ENCODE results near the gene PCDHGA7.
"Not testable (repeated sequence)": the region's sequence is repeated elsewhere in the genome, so short reads cannot be mapped to it uniquely, and the experiment has no call there.

PCDHGA7 gene

DNA sequence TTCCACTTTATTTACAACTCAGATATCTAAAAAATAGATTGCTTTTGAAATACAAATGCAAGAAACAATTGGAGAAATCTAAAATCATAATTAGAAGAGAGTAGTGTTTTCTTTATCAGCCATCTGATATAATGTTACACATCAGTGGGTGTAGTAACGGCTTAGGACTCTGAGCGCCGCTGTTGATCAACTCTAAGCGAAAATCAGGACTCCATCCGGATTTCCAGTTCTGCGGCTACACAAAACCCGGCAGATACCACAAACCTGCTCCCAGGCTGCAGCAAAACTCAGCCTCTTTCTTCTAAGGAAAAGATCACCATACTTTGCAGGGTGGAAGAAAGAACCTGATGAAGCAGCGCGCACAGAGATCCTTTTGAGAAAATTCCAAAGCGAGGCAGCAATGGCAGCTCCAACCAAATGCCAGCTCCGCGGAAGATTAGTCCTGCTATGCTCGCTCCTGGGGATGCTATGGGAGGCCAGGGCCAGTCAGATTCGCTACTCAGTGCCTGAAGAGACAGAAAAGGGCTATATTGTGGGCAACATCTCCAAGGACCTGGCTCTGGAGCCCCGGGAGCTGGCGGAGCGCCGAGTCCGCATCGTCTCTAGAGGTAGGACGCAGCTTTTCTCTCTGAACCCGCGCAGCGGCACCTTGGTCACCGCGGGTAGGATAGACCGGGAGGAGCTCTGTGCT, 20.2 kb downstream of the PCDHGA7 start, which contains the start of gene PCDHGA9:
PCDHGA9 (plus strand) TSS at position 226 of the 691 bp plus-strand sequence; CDS start at position 401, 175 bp downstream.
- DNase-seq, result peak; percentile 37

DNA sequence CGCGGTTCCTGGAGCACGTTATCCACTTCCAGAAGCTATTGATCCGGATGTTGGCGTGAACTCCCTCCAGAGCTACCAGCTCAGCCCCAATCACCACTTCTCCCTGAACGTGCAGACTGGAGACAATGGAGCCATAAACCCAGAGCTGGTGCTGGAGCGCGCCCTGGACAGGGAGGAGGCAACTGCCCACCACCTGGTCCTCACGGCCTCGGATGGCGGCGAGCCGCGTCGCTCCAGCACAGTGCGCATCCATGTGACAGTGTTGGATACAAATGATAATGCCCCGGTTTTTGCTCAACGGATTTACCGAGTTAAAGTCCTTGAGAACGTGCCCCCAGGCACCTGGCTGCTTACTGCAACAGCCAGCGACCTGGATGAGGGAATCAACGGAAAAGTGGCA, 20.8 kb downstream of the PCDHGA7 start:
- DNase-seq, result no peak

DNA sequence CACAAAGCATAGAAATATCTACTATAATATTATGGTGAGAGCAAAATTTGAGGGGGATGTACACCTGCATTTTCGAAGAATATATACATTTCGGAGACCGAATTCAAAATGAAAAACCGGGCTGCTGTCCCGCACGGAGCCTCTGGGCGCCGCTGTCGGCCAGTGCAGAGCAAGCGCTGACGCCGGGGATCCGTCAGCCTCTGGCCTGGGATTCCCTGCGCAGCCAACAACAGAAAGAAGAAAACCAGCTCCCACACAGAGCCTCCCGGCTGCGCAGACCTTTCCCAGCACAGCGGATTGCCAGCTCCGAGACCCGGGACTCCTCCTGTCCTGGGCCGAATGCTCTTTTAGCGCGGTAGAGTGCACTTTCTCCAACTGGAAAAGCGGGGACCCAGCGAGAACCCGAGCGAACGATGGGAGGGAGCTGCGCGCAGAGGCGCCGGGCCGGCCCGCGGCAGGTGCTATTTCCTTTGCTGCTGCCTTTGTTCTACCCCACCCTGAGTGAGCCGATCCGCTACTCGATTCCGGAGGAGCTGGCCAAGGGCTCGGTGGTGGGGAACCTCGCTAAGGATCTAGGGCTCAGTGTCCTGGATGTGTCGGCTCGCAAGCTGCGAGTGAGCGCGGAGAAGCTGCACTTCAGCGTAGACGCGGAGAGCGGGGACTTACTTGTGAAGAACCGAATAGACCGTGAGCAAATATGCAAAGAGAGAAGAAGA, 25.4 kb downstream of the PCDHGA7 start, which contains the start of gene PCDHGB6:
PCDHGB6 (plus strand) TSS at position 232 of the 716 bp plus-strand sequence; CDS start at position 414, 182 bp downstream.
- peak; percentile 64 for DNase-seq

DNA sequence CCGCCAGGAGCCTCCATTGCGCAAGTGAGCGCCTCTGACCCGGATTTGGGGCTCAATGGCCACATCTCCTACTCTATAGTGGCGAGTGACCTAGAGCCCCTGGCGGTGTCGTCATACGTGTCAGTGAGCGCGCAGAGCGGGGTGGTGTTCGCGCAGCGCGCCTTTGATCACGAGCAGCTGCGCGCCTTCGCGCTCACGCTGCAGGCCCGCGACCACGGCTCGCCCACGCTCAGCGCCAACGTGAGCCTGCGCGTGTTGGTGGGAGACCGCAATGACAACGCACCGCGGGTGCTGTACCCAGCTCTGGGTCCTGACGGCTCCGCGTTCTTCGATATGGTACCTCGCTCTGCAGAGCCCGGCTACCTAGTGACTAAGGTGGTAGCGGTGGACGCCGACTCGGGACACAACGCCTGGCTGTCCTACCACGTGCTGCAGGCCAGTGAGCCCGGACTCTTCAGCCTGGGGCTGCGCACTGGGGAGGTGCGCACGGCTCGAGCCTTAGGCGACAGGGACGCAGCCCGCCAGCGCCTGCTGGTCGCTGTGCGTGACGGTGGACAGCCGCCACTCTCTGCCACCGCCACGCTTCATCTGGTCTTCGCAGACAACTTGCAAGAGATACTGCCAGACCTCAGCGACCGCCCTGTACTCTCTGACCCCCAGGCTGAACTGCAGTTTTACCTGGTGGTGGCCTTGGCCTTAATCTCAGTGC, 27.2 kb downstream of the PCDHGA7 start:
- DNase-seq, result no peak

DNA sequence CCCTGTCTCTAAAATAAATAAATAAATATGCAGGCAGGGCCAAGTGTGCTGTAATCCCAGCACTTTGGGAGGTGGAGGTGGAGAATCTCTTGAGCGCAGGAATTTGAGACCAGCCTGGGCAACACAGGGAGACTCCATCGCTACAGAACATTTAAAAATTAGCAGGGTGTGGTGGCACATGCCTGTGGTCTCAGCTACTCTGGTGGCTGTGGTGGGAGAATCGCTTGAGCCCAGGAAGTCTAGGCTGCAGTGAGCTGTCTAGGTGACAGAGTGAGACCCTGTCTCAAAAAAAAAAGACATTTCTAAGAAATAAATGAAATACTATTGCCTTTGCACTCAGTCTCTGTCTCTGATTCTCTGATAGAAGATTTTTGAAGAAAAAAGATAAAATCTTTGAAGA, 29.0 kb downstream of the PCDHGA7 start:
- no peak for DNase-seq

DNA sequence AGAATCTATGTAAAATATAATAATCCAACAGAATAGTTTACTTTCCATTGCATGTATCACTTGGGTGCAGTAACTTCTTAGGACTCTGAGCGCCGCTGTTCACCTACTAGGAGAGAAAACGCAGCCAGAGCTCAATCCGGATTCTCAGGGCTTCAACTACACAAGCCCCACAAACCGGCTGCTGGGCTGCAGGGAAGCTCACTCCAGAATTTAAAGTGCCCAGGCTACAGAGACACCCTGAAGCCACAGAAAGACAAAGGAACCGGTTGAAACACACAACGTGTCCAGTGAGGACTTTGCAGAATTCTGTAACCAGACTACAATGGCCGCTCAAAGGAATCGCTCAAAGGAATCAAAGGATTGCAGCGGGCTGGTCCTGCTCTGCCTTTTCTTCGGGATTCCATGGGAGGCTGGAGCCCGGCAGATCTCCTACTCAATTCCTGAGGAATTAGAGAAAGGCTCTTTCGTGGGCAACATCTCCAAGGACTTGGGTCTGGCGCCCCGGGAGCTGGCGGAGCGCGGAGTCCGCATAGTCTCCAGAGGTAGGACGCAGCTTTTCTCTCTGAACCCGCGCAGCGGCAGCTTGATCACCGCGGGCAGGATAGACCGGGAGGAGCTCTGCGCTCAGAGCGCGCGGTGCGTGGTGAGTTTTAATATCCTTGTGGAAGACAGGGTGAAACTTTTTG, 30.5 kb downstream of the PCDHGA7 start, which contains the start of gene PCDHGA10:
PCDHGA10 (plus strand) TSS at position 134 of the 686 bp plus-strand sequence; CDS start at position 323, 189 bp downstream.
- peak; percentile 65 for DNase-seq

DNA sequence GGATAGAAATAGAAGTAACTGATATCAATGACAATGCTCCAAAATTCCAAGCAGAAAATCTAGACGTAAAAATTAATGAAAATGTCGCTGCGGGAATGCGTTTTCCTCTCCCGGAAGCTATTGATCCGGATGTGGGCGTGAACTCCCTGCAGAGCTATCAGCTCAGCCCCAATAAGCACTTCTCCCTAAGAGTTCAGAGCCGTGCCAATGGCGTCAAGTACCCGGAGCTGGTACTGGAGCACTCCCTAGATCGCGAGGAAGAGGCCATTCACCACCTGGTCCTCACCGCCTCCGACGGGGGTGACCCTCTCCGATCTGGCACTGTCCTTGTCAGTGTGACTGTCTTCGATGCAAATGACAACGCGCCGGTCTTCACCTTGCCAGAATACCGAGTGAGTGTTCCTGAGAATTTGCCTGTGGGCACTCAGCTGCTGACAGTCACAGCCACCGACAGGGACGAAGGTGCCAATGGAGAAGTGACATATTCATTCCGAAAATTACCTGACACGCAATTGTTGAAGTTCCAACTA, 31.1 kb downstream of the PCDHGA7 start:
- DNase-seq, result no peak

DNA sequence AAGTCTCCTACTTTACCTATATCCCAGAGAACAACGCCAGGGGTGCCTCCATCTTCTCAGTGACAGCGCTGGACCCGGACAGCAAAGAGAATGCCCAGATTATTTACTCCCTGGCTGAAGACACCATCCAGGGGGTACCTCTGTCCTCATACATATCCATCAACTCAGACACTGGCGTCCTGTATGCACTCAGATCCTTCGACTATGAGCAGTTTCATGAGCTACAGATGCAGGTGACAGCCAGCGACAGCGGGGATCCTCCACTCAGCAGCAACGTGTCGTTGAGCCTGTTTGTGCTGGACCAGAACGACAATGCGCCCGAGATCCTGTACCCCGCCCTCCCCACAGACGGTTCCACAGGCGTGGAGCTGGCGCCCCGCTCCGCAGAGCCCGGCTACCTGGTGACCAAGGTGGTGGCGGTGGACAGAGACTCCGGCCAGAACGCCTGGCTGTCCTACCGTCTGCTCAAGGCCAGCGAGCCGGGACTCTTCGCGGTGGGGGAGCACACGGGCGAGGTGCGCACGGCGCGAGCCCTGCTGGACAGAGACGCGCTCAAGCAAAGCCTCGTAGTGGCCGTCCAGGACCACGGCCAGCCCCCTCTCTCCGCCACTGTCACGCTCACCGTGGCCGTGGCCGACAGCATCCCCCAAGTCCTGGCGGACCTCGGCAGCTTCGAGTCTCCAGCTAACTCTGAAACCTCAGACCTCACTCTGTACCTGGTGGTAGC, 32.2 kb downstream of the PCDHGA7 start:
- not testable (repeated sequence) for DNase-seq

DNA sequence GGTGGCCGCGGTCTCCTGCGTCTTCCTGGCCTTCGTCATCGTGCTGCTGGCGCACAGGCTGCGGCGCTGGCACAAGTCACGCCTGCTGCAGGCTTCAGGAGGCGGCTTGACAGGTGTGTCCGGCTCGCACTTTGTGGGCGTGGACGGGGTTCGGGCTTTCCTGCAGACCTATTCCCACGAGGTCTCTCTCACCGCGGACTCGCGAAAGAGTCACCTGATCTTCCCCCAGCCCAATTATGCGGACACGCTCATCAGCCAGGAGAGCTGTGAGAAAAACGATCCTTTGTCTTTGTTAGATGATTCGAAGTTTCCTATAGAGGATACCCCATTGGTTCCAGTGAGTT, 32.7 kb downstream of the PCDHGA7 start:
- DNase-seq, result not testable (repeated sequence)

DNA sequence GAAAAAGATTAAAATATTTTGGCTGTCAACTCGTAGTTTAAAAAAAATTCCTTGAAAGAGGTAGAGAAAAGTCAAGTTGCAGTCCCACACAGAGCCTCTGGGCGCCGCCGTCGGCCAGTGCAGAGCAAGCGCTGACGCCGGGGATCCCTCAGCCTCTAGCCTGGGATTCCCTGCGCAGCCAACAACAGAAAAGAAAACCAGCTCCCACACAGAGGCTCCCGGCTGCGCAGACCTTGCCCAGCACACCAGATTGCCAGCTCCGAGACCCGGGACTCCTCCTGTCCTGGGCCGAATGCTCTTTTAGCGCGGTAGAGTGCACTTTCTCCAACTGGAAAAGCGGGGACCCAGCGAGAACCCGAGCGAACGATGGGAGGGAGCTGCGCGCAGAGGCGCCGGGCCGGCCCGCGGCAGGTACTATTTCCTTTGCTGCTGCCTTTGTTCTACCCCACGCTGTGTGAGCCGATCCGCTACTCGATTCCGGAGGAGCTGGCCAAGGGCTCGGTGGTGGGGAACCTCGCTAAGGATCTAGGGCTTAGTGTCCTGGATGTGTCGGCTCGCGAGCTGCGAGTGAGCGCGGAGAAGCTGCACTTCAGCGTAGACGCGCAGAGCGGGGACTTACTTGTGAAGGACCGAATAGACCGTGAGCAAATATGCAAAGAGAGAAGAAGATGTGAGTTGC, 35.1 kb downstream of the PCDHGA7 start, which contains the start of gene PCDHGB7:
PCDHGB7 (plus strand) TSS at position 184 of the 679 bp plus-strand sequence; CDS start at position 367, 183 bp downstream.
- peak; percentile 75 for DNase-seq

DNA sequence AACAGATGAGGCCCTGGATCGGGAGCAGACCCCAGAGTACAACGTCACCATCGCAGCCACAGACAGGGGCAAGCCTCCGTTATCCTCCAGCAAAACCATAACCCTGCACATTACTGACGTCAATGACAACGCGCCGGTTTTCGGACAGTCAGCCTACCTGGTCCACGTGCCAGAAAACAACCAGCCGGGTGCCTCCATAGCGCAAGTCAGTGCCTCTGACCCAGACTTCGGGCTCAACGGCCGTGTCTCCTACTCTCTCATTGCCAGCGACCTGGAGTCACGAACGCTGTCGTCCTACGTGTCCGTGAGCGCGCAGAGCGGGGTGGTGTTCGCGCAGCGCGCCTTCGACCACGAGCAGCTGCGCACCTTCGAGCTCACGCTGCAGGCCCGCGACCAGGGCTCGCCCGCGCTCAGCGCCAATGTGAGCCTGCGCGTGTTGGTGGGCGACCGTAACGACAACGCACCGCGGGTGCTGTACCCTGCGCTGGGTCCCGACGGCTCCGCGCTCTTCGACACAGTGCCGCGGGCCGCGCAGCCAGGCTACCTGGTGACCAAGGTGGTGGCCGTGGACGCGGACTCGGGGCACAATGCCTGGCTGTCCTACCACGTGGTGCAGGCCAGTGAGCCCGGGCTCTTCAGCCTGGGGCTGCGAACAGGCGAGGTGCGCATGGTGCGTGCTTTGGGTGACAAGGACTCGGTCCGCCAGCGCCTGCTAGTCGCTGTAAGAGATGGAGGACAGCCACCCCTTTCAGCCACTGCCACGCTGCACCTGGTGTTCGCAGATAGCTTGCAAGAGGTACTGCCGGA, 36.7 kb downstream of the PCDHGA7 start:
- DNase-seq, result no peak

DNA sequence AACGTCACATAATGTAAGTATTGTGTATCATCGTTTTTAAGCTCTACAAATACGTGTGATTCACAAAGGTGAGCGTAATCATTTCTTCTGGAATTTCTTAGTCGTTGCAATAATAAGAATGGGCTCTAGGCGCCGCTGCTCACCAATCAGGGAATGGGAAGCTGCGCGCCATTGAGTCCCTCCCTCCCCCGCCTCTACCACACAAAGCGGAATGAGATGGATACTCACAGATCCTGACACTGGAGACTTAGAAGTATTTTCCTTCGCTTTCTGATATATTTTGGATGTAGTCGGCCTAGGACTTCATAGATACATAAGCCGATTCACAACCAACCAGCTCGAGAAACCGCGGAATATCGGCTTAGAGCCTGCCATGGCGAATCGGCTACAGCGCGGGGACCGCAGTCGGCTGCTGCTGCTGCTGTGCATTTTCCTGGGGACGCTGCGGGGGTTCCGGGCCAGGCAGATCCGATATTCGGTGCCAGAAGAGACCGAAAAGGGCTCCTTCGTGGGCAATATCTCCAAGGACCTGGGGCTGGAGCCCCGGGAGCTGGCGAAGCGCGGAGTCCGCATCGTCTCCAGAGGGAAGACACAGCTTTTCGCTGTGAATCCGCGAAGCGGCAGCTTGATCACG, 38.4 kb downstream of the PCDHGA7 start, which contains the start of gene PCDHGA11:
PCDHGA11 (plus strand) TSS at position 197 of the 634 bp plus-strand sequence; CDS start at position 374, 177 bp downstream.
- DNase-seq, result peak; percentile 69

DNA sequence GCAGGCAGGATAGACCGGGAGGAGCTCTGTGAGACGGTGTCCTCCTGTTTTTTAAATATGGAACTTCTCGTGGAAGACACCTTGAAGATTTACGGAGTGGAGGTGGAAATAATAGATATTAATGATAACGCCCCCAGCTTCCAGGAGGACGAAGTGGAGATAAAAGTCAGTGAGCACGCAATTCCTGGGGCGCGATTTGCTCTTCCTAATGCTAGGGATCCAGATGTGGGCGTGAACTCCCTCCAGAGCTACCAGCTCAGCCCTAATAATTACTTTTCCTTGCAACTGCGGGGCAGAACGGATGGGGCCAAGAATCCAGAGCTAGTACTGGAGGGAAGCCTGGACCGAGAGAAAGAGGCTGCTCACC, 38.9 kb downstream of the PCDHGA7 start:
- DNase-seq, result no peak

DNA sequence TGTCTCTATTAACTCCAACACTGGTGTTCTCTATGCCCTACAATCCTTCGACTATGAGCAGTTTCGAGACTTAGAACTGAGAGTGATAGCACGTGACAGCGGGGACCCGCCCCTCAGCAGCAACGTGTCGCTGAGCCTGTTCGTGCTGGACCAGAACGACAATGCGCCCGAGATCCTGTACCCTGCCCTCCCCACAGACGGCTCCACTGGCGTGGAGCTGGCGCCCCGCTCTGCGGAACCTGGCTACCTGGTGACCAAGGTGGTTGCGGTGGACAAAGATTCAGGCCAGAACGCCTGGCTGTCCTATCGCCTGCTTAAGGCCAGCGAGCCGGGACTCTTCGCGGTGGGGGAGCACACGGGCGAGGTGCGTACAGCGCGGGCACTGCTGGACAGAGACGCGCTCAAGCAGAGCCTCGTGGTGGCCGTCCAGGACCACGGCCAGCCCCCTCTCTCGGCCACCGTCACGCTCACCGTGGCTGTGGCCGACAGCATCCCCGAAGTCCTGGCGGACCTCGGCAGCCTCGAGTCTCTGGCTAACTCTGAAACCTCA, 40.3 kb downstream of the PCDHGA7 start:
- no peak for DNase-seq

DNA sequence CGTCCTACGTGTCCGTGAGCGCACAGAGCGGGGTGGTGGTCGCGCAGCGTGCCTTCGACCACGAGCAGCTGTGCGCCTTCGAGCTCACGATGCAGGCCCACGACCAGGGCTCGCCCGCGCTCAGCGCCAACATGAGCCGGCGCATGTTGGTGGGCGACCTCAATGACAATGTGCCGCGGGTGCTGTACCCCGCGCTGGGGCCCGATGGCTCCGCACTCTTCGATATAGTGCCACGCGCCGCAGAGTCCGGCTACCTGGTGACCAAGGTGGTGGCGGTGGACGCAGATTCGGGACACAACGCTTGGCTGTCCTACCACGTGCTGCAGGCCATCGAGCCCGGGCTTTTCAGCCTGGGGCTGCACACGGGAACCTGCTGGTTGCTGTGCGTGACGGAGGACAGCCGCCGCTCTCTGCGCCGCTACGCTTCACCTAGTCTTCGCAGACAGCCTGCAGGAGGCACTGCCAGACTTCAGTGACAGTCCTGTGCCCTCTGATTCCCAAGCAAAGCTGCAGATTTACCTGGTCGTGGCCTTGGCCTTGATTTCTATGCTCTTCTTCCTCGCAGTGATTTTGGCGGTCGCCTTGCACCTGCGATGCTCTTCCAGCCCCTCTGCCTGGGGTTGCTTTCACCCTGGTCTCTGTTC, 45.4 kb downstream of the PCDHGA7 start:
- no peak for DNase-seq

DNA sequence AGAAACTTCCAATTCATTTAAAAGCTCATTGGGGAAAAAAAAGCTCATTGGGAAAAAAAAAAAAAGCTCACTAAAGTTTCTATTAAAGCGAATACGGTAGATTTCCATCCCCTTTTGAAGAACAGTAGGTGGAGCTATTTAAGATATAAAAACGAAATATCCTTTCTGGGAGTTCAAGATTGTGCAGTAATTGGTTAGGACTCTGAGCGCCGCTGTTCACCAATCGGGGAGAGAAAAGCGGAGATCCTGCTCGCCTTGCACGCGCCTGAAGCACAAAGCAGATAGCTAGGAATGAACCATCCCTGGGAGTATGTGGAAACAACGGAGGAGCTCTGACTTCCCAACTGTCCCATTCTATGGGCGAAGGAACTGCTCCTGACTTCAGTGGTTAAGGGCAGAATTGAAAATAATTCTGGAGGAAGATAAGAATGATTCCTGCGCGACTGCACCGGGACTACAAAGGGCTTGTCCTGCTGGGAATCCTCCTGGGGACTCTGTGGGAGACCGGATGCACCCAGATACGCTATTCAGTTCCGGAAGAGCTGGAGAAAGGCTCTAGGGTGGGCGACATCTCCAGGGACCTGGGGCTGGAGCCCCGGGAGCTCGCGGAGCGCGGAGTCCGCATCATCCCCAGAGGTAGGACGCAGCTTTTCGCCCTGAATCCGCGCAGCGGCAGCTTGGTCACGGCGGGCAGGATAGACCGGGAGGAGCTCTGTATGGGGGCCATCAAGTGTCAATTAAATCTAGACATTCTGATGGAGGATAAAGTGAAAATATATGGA, 48.0 kb downstream of the PCDHGA7 start, which contains the start of gene PCDHGA12:
PCDHGA12 (plus strand) TSS at position 176 of the 782 bp plus-strand sequence; CDS start at position 429, 253 bp downstream.
- DNase-seq, result peak; percentile 50

DNA sequence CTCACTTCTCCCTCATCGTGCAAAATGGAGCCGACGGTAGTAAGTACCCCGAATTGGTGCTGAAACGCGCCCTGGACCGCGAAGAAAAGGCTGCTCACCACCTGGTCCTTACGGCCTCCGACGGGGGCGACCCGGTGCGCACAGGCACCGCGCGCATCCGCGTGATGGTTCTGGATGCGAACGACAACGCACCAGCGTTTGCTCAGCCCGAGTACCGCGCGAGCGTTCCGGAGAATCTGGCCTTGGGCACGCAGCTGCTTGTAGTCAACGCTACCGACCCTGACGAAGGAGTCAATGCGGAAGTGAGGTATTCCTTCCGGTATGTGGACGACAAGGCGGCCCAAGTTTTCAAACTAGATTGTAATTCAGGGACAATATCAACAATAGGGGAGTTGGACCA, 48.7 kb downstream of the PCDHGA7 start:
- DNase-seq, result no peak

DNA sequence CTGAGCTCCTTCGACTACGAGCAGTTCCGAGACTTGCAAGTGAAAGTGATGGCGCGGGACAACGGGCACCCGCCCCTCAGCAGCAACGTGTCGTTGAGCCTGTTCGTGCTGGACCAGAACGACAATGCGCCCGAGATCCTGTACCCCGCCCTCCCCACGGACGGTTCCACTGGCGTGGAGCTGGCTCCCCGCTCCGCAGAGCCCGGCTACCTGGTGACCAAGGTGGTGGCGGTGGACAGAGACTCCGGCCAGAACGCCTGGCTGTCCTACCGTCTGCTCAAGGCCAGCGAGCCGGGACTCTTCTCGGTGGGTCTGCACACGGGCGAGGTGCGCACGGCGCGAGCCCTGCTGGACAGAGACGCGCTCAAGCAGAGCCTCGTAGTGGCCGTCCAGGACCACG, 49.8 kb downstream of the PCDHGA7 start:
- DNase-seq, result not testable (repeated sequence)
